Measurements from ENCODE around the gene RAB40B.
A peak's percentile ranks its signal among the peaks of the same experiment; 100 is the strongest.

RAB40B gene

GRCh38 chr17:82614095-82614631 lies 84.3 kb downstream of the RAB40B start:
- DNase-seq = no peak

GRCh38 chr17:82613283-82614094 lies 85.0 kb downstream of the RAB40B start:
- peak; percentile 27 for DNase-seq

- DNase-seq = peak; percentile 62
These were observed 87.1 kb downstream of the RAB40B start for GRCh38 chr17:82611140-82612058.

- no peak for DNase-seq
These were observed 88.8 kb downstream of the RAB40B start for GRCh38 chr17:82609655-82610054.

GRCh38 chr17:82608816-82609215 lies 89.7 kb downstream of the RAB40B start:
- no peak for DNase-seq

GRCh38 chr17:82605939-82606600 lies 92.4 kb downstream of the RAB40B start:
- DNase-seq = no peak
